ENCODE measurements around the gene NAA38. TPM values are rescaled to one million over a fixed set of nuclear protein-coding genes. Genes with fewer than 3 reads are reported as not detected.

NAA38 gene
- total and polyA plus RNA-seq, 2 experiments from 2014 or later: 17.1 to 74.8 TPM

DNA sequence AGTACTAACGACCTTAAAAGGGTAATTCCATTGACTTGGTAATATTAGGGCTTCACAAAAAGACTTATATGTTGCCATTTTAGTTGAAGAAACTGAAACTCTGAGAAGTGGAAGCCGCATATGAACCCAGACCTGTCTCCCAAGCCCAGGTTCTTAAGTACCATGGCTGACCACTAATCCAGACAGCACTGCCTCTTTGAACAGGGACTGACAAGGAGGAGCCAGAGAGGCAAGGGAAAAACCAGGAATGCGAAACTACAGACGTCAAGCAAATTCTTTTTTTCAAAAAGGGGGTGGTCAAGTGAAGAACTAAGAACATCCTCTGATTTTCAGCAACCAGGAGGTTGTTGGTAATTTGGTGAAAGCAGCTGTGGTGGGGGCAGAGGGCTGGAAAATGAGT lies 15.7 kb upstream of the NAA38 start:
- H3K27ac ChIP-seq (ENCODE audit: low read depth): no peak overlapping the region
- peak; percentile 47 for DNase-seq (ENCODE audit: low spot score)

More for the DNA sequence above, 15.7 kb upstream of the NAA38 start:
- Mint-ChIP-seq H3K9me3 (no peaks in the 10 kb centered on the region), H3K4me1 (no peaks in the 10 kb centered on the region), H3K27me3 (ENCODE audit: insufficient read depth, low read depth, poor library complexity) (no peaks in the 10 kb centered on the region), H3K4me3 (no peak overlapping the region), H3K36me3 (ENCODE audit: low read depth) (no peaks in the 10 kb centered on the region), H3K27ac (no peak overlapping the region)
- no peaks in the 10 kb centered on the region for H3K4me1 ChIP-seq (ENCODE audit: insufficient read depth)
- no peaks in the 10 kb centered on the region for H3K27me3 ChIP-seq (ENCODE audit: insufficient read depth)
- H3K9me2 ChIP-seq (ENCODE audit: insufficient read depth): no peaks in the 10 kb centered on the region
- H3K4me3 ChIP-seq: no peak overlapping the region
- H3K79me2 ChIP-seq (replicated peaks; ENCODE audit: insufficient read depth): no peaks in the 10 kb centered on the region
- H2AFZ ChIP-seq: no peak overlapping the region
- no peaks in the 10 kb centered on the region; the same call in 1 of the 2 replicates for H4K20me1 ChIP-seq (replicated peaks; ENCODE audit: insufficient read depth)
- ATAC-seq: peak; percentile 34; the same call in 2 of the 3 replicates
- H3K36me3 ChIP-seq (ENCODE audit: insufficient read depth): no peaks in the 10 kb centered on the region
- no peak overlapping the region for H3K4me2 ChIP-seq
- H3F3A ChIP-seq (replicated peaks; ENCODE audit: low read depth): no peaks in the 10 kb centered on the region
- no peak for TF ChIP-seq NANOG (IDR thresholded peaks at IDR 0.05; ENCODE audit: borderline replicate concordance)
- no peak for TF ChIP-seq EZH2 (IDR thresholded peaks at IDR 0.05; ENCODE audit: low read depth, unreplicated experiment)
- TF ChIP-seq POLR2AphosphoS5 (IDR thresholded peaks at IDR 0.05; ENCODE audit: low read depth): no peak
- no peak for TF ChIP-seq ZNF114 (CRISPR knock-in tag; IDR thresholded peaks at IDR 0.05)
- TF ChIP-seq STAT1 (IDR thresholded peaks at IDR 0.05; ENCODE audit: unreplicated experiment): no peak
- no peak for TF ChIP-seq EZH2phosphoT487 (IDR thresholded peaks at IDR 0.05; ENCODE audit: unreplicated experiment)
- TF ChIP-seq, protein P1, sequence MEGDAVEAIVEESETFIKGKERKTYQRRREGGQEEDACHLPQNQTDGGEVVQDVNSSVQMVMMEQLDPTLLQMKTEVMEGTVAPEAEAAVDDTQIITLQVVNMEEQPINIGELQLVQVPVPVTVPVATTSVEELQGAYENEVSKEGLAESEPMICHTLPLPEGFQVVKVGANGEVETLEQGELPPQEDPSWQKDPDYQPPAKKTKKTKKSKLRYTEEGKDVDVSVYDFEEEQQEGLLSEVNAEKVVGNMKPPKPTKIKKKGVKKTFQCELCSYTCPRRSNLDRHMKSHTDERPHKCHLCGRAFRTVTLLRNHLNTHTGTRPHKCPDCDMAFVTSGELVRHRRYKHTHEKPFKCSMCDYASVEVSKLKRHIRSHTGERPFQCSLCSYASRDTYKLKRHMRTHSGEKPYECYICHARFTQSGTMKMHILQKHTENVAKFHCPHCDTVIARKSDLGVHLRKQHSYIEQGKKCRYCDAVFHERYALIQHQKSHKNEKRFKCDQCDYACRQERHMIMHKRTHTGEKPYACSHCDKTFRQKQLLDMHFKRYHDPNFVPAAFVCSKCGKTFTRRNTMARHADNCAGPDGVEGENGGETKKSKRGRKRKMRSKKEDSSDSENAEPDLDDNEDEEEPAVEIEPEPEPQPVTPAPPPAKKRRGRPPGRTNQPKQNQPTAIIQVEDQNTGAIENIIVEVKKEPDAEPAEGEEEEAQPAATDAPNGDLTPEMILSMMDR (conservative IDR thresholded peaks at IDR 0.05; ENCODE audit: low read depth in 2 of 2): no peak
- TF ChIP-seq, protein P2, sequence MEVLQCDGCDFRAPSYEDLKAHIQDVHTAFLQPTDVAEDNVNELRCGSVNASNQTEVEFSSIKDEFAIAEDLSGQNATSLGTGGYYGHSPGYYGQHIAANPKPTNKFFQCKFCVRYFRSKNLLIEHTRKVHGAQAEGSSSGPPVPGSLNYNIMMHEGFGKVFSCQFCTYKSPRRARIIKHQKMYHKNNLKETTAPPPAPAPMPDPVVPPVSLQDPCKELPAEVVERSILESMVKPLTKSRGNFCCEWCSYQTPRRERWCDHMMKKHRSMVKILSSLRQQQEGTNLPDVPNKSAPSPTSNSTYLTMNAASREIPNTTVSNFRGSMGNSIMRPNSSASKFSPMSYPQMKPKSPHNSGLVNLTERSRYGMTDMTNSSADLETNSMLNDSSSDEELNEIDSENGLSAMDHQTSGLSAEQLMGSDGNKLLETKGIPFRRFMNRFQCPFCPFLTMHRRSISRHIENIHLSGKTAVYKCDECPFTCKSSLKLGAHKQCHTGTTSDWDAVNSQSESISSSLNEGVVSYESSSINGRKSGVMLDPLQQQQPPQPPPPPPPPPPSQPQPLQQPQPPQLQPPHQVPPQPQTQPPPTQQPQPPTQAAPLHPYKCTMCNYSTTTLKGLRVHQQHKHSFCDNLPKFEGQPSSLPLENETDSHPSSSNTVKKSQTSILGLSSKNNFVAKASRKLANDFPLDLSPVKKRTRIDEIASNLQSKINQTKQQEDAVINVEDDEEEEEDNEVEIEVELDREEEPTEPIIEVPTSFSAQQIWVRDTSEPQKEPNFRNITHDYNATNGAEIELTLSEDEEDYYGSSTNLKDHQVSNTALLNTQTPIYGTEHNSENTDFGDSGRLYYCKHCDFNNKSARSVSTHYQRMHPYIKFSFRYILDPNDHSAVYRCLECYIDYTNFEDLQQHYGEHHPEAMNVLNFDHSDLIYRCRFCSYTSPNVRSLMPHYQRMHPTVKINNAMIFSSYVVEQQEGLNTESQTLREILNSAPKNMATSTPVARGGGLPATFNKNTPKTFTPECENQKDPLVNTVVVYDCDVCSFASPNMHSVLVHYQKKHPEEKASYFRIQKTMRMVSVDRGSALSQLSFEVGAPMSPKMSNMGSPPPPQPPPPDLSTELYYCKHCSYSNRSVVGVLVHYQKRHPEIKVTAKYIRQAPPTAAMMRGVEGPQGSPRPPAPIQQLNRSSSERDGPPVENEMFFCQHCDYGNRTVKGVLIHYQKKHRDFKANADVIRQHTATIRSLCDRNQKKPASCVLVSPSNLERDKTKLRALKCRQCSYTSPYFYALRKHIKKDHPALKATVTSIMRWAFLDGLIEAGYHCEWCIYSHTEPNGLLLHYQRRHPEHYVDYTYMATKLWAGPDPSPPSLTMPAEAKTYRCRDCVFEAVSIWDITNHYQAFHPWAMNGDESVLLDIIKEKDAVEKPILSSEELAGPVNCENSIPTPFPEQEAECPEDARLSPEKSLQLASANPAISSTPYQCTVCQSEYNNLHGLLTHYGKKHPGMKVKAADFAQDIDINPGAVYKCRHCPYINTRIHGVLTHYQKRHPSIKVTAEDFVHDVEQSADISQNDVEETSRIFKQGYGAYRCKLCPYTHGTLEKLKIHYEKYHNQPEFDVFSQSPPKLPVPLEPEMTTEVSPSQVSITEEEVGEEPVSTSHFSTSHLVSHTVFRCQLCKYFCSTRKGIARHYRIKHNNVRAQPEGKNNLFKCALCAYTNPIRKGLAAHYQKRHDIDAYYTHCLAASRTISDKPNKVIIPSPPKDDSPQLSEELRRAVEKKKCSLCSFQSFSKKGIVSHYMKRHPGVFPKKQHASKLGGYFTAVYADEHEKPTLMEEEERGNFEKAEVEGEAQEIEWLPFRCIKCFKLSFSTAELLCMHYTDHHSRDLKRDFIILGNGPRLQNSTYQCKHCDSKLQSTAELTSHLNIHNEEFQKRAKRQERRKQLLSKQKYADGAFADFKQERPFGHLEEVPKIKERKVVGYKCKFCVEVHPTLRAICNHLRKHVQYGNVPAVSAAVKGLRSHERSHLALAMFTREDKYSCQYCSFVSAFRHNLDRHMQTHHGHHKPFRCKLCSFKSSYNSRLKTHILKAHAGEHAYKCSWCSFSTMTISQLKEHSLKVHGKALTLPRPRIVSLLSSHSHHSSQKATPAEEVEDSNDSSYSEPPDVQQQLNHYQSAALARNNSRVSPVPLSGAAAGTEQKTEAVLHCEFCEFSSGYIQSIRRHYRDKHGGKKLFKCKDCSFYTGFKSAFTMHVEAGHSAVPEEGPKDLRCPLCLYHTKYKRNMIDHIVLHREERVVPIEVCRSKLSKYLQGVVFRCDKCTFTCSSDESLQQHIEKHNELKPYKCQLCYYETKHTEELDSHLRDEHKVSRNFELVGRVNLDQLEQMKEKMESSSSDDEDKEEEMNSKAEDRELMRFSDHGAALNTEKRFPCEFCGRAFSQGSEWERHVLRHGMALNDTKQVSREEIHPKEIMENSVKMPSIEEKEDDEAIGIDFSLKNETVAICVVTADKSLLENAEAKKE (CRISPR knock-in tag; IDR thresholded peaks at IDR 0.05): no peak
- TF ChIP-seq, protein P3, sequence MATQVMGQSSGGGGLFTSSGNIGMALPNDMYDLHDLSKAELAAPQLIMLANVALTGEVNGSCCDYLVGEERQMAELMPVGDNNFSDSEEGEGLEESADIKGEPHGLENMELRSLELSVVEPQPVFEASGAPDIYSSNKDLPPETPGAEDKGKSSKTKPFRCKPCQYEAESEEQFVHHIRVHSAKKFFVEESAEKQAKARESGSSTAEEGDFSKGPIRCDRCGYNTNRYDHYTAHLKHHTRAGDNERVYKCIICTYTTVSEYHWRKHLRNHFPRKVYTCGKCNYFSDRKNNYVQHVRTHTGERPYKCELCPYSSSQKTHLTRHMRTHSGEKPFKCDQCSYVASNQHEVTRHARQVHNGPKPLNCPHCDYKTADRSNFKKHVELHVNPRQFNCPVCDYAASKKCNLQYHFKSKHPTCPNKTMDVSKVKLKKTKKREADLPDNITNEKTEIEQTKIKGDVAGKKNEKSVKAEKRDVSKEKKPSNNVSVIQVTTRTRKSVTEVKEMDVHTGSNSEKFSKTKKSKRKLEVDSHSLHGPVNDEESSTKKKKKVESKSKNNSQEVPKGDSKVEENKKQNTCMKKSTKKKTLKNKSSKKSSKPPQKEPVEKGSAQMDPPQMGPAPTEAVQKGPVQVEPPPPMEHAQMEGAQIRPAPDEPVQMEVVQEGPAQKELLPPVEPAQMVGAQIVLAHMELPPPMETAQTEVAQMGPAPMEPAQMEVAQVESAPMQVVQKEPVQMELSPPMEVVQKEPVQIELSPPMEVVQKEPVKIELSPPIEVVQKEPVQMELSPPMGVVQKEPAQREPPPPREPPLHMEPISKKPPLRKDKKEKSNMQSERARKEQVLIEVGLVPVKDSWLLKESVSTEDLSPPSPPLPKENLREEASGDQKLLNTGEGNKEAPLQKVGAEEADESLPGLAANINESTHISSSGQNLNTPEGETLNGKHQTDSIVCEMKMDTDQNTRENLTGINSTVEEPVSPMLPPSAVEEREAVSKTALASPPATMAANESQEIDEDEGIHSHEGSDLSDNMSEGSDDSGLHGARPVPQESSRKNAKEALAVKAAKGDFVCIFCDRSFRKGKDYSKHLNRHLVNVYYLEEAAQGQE (IDR thresholded peaks at IDR 0.05; ENCODE audit: unreplicated experiment): no peak
- no peak for TF ChIP-seq JUNB (IDR thresholded peaks at IDR 0.05; ENCODE audit: unreplicated experiment)
